ENCODE data around the gene KIAA0040.
A peak's percentile ranks its signal among the peaks of the same experiment; 100 is the strongest.

KIAA0040 gene

GRCh38 chr1:175192630-175193526, at the start of gene KIAA0040:
KIAA0040 (minus strand) TSS chr1:175192776; CDS start chr1:175161013, 31,763 bp downstream.
- peak; percentile 71 to 85 for DNase-seq
- Histone ChIP-seq H3K27me3 (no peaks in the 10 kb centered on the region), H3K36me3 (no peaks in the 10 kb centered on the region), H3K9me3 (no peaks in the 10 kb centered on the region), H3K4me1 (peaks cover 0 to 43% (median 14%) of the 10 kb centered on the region in 4 donors), H3K4me3 (peak within 1 kb of the TSS; percentile 60 to 88), H3K27ac (peak within 1 kb of the TSS; percentile 88 to 89)
- intact Hi-C loops (cut with DNase I; ENCODE audit: low total_unique reads) = no loop called here
- TF ChIP-seq CTCF (IDR thresholded peaks at IDR 0.05) = no peak

- Histone ChIP-seq H3K4me1 (no peaks in the 10 kb centered on the region), H3K9me3 (no peaks in the 10 kb centered on the region), H3K36me3 (no peaks in the 10 kb centered on the region), H3K27ac (no peak overlapping the region), H3K27me3 (no peaks in the 10 kb centered on the region), H3K4me3 (no peak overlapping the region)
- TF ChIP-seq CTCF (IDR thresholded peaks at IDR 0.05) = no peak
- DNase-seq = no peak
- intact Hi-C loops (cut with DNase I; ENCODE audit: low total_unique reads) = no loop called here
Measured at GRCh38 chr1:175237389-175237788, 44.8 kb upstream of the KIAA0040 start.

- Histone ChIP-seq H3K27me3 (no peaks in the 10 kb centered on the region), H3K4me1 (no peaks in the 10 kb centered on the region), H3K36me3 (no peaks in the 10 kb centered on the region), H3K9me3 (no peaks in the 10 kb centered on the region), H3K27ac (no peak overlapping the region), H3K4me3 (no peak overlapping the region)
- no peak for DNase-seq
- intact Hi-C loops (cut with DNase I; ENCODE audit: low total_unique reads) = no loop called here
- TF ChIP-seq CTCF (IDR thresholded peaks at IDR 0.05) = no peak
Measured at GRCh38 chr1:175234639-175235038, 42.1 kb upstream of the KIAA0040 start.

- DNase-seq = no peak
- no peaks in the 10 kb centered on the region for H3K4me1 ChIP-seq
- H3K27me3 ChIP-seq = no peaks in the 10 kb centered on the region
- H3K4me3 ChIP-seq = no peak overlapping the region
- no peaks in the 10 kb centered on the region for H3K9me3 ChIP-seq
- no peak overlapping the region for H3K27ac ChIP-seq
- intact Hi-C loops (cut with DNase I; ENCODE audit: low total_unique reads) = no loop called here
- no peaks in the 10 kb centered on the region for H3K36me3 ChIP-seq
- TF ChIP-seq CTCF (IDR thresholded peaks at IDR 0.05) = no peak
Measured at GRCh38 chr1:175232335-175232734, 39.8 kb upstream of the KIAA0040 start.

GRCh38 chr1:175225805-175226129, 33.2 kb upstream of the KIAA0040 start:
- H3K4me1 ChIP-seq = peaks cover 0 to 9% (median 0%) of the 10 kb centered on the region in 4 donors
- H3K4me3 ChIP-seq = no peak overlapping the region
- no peak overlapping the region for H3K27ac ChIP-seq
- intact Hi-C loops (cut with DNase I; ENCODE audit: low total_unique reads) = loop anchor here (10.0 kb wide), 1 partner anchor 71 kb away; no protein-coding TSS in a partner anchor
- no peaks in the 10 kb centered on the region for H3K36me3 ChIP-seq
- no peaks in the 10 kb centered on the region for H3K9me3 ChIP-seq
- H3K27me3 ChIP-seq = no peaks in the 10 kb centered on the region
- no peak for DNase-seq
- TF ChIP-seq CTCF (IDR thresholded peaks at IDR 0.05) = no peak

Measured in tibial artery (tissue), 4 donors.